NCI-H1048 (cell line): ENCODE results near the gene SATB1.
A peak's percentile ranks its signal among the peaks of the same experiment; 100 is the strongest.
"Not testable (repeated sequence)": the region's sequence is repeated elsewhere in the genome, so short reads cannot be mapped to it uniquely, and the experiment has no call there.

ENCODE experiments used
- DNase-seq: peaks from one replicate; lab custom pipeline; 2025; lab: John Stamatoyannopoulos, UW

Gene SATB1

GRCh38 chr3:18424729-18425640 is at the start of gene SATB1:
Gene SATB1, minus strand, starts transcription at chr3:18425339. Its CDS starts 4,372 bp downstream, at chr3:18420967.
- DNase-seq = no peak

GRCh38 chr3:18474202-18474601 is 49.1 kb upstream of the SATB1 start:
- DNase-seq = no peak

- no peak for DNase-seq
Measured at GRCh38 chr3:18469775-18470174, 44.6 kb upstream of the SATB1 start.

- no peak for DNase-seq
Measured at GRCh38 chr3:18466136-18466535, 41.0 kb upstream of the SATB1 start.

GRCh38 chr3:18454766-18455165 is 29.6 kb upstream of the SATB1 start:
- no peak for DNase-seq

GRCh38 chr3:18449618-18450017 is 24.5 kb upstream of the SATB1 start:
- not testable (repeated sequence) for DNase-seq

- DNase-seq = no peak
Measured at GRCh38 chr3:18447720-18448119, 22.6 kb upstream of the SATB1 start.

GRCh38 chr3:18446149-18446825 is 21.1 kb upstream of the SATB1 start:
- DNase-seq = no peak

- no peak for DNase-seq
Measured at GRCh38 chr3:18445401-18446148, 20.4 kb upstream of the SATB1 start.

GRCh38 chr3:18444595-18445400 is 19.7 kb upstream of the SATB1 start:
- DNase-seq = peak; percentile 8

GRCh38 chr3:18443665-18444594 is 18.8 kb upstream of the SATB1 start:
- DNase-seq = no peak

- DNase-seq = no peak
Measured at GRCh38 chr3:18442756-18443664, 17.9 kb upstream of the SATB1 start.

- no peak for DNase-seq
Measured at GRCh38 chr3:18441551-18441950, 16.4 kb upstream of the SATB1 start.

GRCh38 chr3:18440066-18440722 is 15.1 kb upstream of the SATB1 start:
- no peak for DNase-seq

GRCh38 chr3:18439281-18439680 is 14.1 kb upstream of the SATB1 start:
- no peak for DNase-seq

- DNase-seq = no peak
Measured at GRCh38 chr3:18438586-18438985, 13.4 kb upstream of the SATB1 start.

GRCh38 chr3:18436213-18436612 is 11.1 kb upstream of the SATB1 start:
- DNase-seq = no peak

GRCh38 chr3:18434711-18435110 is 9.6 kb upstream of the SATB1 start:
- DNase-seq = no peak

- no peak for DNase-seq
Measured at GRCh38 chr3:18432752-18433151, 7.6 kb upstream of the SATB1 start.
